HG03575 (cell line): ENCODE measurements around the gene TNFSF15.

Experiments
- ATAC-seq: cut with Tn5 transposase; IDR thresholded peaks from one replicate; pipeline ENCODE4 v1.9.1; 2021; ENCODE audit not compliant: unreplicated experiment, insufficient number of reproducible peaks, low FRiP score; ENCODE audit errors: extremely low read depth

Gene TNFSF15

GRCh38 chr9:114805670-114806525, at the start of gene TNFSF15:
TNFSF15 (minus strand) TSS chr9:114806039; CDS start chr9:114806012, 27 bp downstream.
- ATAC-seq = peak; percentile 93

GRCh38 chr9:114855488-114855887, 49.6 kb upstream of the TNFSF15 start:
- no peak for ATAC-seq

GRCh38 chr9:114854736-114855355, 49.0 kb upstream of the TNFSF15 start:
- ATAC-seq = no peak

DNA sequence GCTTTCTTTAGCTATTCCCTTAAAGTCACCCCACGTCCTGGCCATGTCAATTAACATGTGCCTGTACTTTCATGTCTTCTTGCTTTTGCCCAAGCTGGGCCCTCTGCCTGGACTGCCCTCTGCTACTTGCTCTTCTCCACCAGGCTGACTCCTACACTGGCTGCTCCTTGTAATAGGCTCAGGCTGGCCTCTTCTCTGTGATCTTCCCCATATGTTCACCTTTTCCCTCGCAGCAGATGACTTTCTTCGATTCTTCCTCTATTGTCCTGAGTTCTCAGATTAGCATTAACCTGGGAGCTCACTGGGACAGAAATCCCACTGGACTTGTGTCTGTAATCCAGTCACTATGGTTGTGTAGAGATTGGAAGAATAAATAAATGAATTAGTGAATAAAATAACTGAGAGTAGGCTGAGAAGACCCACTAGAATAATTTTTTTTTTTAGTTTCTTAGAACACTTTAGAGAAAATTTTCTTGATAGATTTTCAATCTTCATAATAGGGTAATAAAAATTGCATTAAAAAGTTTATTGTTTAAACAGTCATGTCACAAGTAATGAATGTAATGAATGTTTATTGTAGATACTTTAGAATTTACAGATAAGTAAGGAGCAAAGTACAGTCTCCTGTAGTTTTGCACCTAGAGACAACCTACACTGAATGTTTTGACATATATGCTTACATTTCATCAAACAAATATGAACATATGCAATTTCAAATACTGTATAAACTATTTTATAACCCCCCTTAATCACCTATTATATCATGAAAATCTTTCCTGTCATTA, 47.4 kb upstream of the TNFSF15 start:
- ATAC-seq = no peak

DNA sequence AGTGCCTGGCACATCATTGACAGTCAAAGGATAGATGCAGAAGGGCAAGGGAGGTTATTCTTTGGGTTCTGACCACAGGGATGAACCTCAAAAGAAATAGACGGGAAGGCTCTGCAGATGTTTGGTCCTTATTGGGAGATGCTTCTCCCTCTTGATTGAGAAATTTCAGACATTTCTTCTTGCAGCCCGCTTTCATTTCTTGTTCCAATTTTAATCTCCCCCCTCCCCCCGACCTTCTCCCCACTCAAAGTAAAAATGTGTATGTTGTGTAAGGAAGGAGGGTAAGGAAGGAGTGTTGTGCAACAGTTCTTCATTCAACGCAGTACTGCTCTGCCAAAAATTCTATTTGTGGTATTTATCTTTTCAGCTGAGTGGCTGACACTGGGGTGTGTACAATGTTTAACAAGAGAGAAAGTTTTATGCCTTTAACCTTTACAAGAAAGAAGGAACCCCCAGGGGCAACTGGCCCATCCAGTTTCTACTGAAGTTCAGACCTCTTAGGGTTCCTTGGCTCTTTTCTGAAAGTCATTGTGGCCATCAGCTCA, 46.3 kb upstream of the TNFSF15 start:
- no peak for ATAC-seq

DNA sequence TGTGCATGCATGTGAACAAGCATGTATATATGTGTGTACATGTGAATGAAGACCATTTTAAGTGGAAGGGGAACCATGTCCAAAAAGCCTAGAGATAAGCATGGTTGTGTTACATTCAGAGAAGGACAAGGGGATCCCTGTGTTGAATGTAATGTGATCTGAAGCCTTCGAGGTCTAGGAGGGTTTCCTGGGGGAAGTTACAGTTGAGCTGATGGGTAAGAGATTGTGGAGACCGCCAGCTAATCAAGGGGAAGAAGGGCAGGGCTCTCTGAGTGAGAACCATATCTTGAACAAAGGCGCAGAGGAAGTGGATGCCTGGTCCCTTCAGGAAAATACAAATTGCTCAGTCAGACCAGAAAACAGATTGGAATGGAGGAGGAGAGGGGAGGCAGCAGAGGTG, 45.5 kb upstream of the TNFSF15 start:
- no peak for ATAC-seq

DNA sequence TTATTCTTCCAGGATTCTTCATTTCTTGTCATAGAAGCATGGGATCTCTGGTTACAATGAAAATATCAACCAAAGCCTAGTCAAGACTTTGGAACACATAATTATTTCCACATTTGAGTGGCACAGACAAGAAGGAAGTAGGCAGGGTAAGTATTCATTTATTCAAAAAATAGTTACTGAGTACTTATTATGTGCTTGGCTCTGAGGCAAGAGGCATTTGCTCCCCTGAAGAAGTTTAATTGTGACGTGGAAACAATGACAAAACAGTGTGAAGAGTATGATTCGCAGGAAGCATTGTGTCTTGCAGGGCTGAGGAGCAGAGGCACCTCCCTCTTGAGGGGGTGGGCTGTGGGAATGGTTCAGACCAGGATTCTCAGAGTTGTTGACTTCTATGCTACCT, 45.0 kb upstream of the TNFSF15 start:
- no peak for ATAC-seq

GRCh38 chr9:114849450-114849849, 43.6 kb upstream of the TNFSF15 start:
- no peak for ATAC-seq

DNA sequence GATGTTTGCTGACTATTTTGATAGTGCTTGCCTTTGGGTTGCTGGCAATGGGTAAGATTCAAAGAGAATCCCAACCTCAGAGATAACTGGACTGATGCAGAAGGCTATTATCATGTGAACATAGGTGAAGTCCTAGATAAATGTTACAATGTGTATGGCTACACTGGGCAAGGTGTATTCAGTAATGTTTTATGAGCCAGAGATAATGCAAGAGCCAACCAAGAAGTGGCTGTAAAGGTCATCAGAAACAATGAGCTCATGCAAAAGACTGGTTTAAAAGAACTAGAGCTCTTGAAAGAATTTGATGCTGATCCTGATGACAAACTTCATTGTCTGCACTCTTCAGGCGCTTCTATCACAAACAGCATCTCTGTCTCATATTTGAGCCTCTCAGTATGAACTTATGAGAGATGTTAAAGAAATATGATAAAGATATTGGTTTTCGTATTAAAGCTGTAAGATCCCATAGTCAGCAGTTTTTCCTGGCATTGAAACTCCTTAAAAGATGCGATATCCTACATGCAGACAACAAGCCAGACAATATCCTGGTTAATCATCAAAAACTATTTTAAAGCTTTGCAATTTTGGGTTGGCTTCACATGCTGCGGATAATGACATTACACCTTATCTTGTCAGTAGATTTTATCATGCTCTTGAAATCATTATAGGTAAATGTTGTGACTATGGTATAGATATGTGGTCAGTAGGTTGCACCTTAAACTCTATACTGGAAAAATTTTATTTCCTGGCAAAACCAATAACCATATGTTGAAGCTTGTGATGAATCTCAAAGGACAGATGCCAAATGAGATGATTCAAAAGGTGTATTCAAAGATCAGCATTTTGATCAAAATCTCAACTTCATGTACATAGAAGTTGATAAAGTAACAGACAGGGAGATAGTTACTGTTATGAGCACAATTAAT, 41.9 kb upstream of the TNFSF15 start:
- ATAC-seq = no peak

- no peak for ATAC-seq
Measured at GRCh38 chr9:114845373-114845772, 39.5 kb upstream of the TNFSF15 start.

GRCh38 chr9:114844766-114845165, 38.9 kb upstream of the TNFSF15 start:
- no peak for ATAC-seq

DNA sequence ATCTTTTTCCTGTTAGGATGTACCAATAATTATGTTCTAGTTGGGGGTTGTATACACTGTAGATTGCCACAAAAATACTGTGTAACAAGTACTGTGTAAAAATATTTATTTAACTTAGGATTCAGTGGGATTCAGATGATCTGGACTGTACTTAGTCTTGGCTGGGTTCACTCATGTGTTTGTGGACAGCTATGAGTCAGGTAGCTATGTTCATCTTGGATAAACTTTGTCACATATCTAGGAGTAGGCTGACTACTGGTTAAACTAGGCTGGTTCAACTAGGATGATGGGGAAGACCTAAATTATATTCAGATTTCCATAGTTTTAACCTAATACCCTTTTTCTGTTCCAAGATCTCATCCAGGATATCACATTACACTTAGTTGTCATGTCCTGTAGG, 32.1 kb upstream of the TNFSF15 start:
- ATAC-seq = no peak

- no peak for ATAC-seq
Measured at GRCh38 chr9:114836769-114837168, 30.9 kb upstream of the TNFSF15 start.

GRCh38 chr9:114834386-114834785, 28.5 kb upstream of the TNFSF15 start:
- ATAC-seq = no peak

GRCh38 chr9:114830546-114830945, 24.7 kb upstream of the TNFSF15 start:
- ATAC-seq = no peak

- no peak for ATAC-seq
Measured at GRCh38 chr9:114829574-114830440, 24.0 kb upstream of the TNFSF15 start.

GRCh38 chr9:114828303-114828650, 22.4 kb upstream of the TNFSF15 start:
- no peak for ATAC-seq
